SU-DHL-6 (cell line): ENCODE results near the gene BRI3.

ENCODE experiments used
- H2AFZ ChIP-seq: fragments of 200-600 bp; sonication (generic); 2 replicates; pipeline ENCODE4 v1.6.1; 2014; ENCODE audit warnings: low read depth, mild to moderate bottlenecking, moderate library complexity, mixed read lengths, antibody characterized with exemption, low read length; ENCODE audit not compliant: severe bottlenecking
- H3F3A ChIP-seq: fragments of 200-600 bp; shearing (Covaris generic); 2 replicates; pipeline ENCODE4 v1.6.0; 2016; ENCODE audit warnings: antibody characterized with exemption, mild to moderate bottlenecking; ENCODE audit not compliant: insufficient read depth
- H3K27ac ChIP-seq: fragments of 200-600 bp; sonication (generic); 2 replicates; pipeline ENCODE4 v1.5.1; 2016; ENCODE audit warnings: low read depth, mild to moderate bottlenecking, low read length, moderate library complexity, mixed read lengths
- H3K27me3 ChIP-seq: fragments of 200-600 bp; sonication (generic), shearing (Covaris generic); 2 replicates; pipeline ENCODE4 v1.6.0; 2014; ENCODE audit warnings: mild to moderate bottlenecking, low read length
- H3K36me3 ChIP-seq: fragments of 200-600 bp; sonication (generic); 2 replicates; pipeline ENCODE4 v1.6.1; 2014; ENCODE audit warnings: mild to moderate bottlenecking, low read length, mixed read lengths
- H3K4me2 ChIP-seq: fragments of 300-600, 200-600 bp; shearing (Covaris generic), sonication (generic); 2 replicates; pipeline ENCODE4 v1.6.0; 2014; ENCODE audit warnings: low read length, low read depth, mild to moderate bottlenecking; ENCODE audit not compliant: poor library complexity, severe bottlenecking
- H3K4me3 ChIP-seq: fragments of 200-600 bp; sonication (generic); 2 replicates; pipeline ENCODE4 v1.5.1; 2014; ENCODE audit warnings: antibody characterized with exemption, low read length, mild to moderate bottlenecking, mixed read lengths; ENCODE audit not compliant: insufficient read depth, poor library complexity, severe bottlenecking
- H3K79me2 ChIP-seq: fragments of 200-600 bp; sonication (generic); 2 replicates; pipeline ENCODE4 v1.6.1; 2014; ENCODE audit warnings: mild to moderate bottlenecking, low read length, moderate library complexity; ENCODE audit not compliant: insufficient read depth
- H3K9ac ChIP-seq: fragments of 200-600 bp; sonication (generic); 2 replicates; pipeline ENCODE4 v1.7.0; 2014; ENCODE audit warnings: mild to moderate bottlenecking, low read length
- H3K9me2 ChIP-seq: fragments of 200-600 bp; sonication (generic); replicated peaks from 2 replicates; pipeline ENCODE4 v1.6.1; 2014; ENCODE audit warnings: low read length; ENCODE audit not compliant: insufficient read depth
- H3K9me3 ChIP-seq: fragments of 200-600 bp; sonication (generic); 2 replicates; pipeline ENCODE4 v1.6.1; 2014; ENCODE audit warnings: low read length, mixed read lengths; ENCODE audit not compliant: insufficient read depth
- H4K20me1 ChIP-seq: fragments of 200-600 bp; sonication (generic); 2 replicates; pipeline ENCODE4 v1.6.1; 2014; ENCODE audit warnings: low read depth, mild to moderate bottlenecking, antibody characterized with exemption, low read length, moderate library complexity, mixed read lengths
- CTCF ChIP-seq: fragments of 200-600 bp; sonication (generic); IDR thresholded peaks from one replicate; pipeline ENCODE4 v1.5.1; 2017; ENCODE audit warnings: antibody characterized with exemption, mild to moderate bottlenecking, low read length, moderate library complexity; ENCODE audit not compliant: insufficient read depth, poor library complexity, severe bottlenecking
- EZH2phosphoT487 ChIP-seq: fragments of 200-600 bp; sonication (generic), shearing (Covaris generic); conservative IDR thresholded peaks from 2 replicates; pipeline ENCODE4 v1.6.1; 2018; ENCODE audit warnings: mild to moderate bottlenecking, antibody characterized with exemption, low read length, moderate library complexity, mixed read lengths

The BRI3 gene

GRCh38 chr7:98242934-98243333, 38.6 kb upstream of the BRI3 start:
- no peak for TF ChIP-seq CTCF
- no peak for TF ChIP-seq EZH2phosphoT487
- Histone ChIP-seq H3K27me3 (no peaks in the 10 kb centered on the region), H3K9me3 (no peaks in the 10 kb centered on the region), H3K9ac (no peak overlapping the region), H3K4me2 (no peak overlapping the region), H3K79me2 (no peaks in the 10 kb centered on the region), H3K36me3 (no peaks in the 10 kb centered on the region), H3K27ac (no peak overlapping the region), H3F3A (no peaks in the 10 kb centered on the region), H3K4me3 (no peak overlapping the region), H4K20me1 (no peaks in the 10 kb centered on the region), H3K9me2 (no peaks in the 10 kb centered on the region), H2AFZ (no peak overlapping the region)

GRCh38 chr7:98244871-98245270, 36.6 kb upstream of the BRI3 start:
- Histone ChIP-seq H3F3A (no peaks in the 10 kb centered on the region), H3K4me3 (no peak overlapping the region), H3K9me2 (no peaks in the 10 kb centered on the region), H3K27ac (no peak overlapping the region), H3K4me2 (no peak overlapping the region), H3K27me3 (no peaks in the 10 kb centered on the region), H3K36me3 (no peaks in the 10 kb centered on the region), H3K9ac (no peak overlapping the region), H4K20me1 (no peaks in the 10 kb centered on the region), H3K9me3 (no peaks in the 10 kb centered on the region), H2AFZ (no peak overlapping the region), H3K79me2 (no peaks in the 10 kb centered on the region)
- TF ChIP-seq EZH2phosphoT487 (no peak), CTCF (no peak)

GRCh38 chr7:98248156-98248555, 33.3 kb upstream of the BRI3 start:
- peaks cover 10% of the 10 kb centered on the region for H3F3A ChIP-seq
- H3K79me2 ChIP-seq: peaks cover 8% of the 10 kb centered on the region
- H3K4me2 ChIP-seq: no peak overlapping the region
- H3K27me3 ChIP-seq: no peaks in the 10 kb centered on the region
- H3K9me3 ChIP-seq: no peaks in the 10 kb centered on the region
- no peaks in the 10 kb centered on the region for H3K36me3 ChIP-seq
- no peak overlapping the region for H3K4me3 ChIP-seq
- no peaks in the 10 kb centered on the region for H3K9me2 ChIP-seq
- TF ChIP-seq EZH2phosphoT487 (no peak), CTCF (no peak)
- no peaks in the 10 kb centered on the region for H4K20me1 ChIP-seq
- no peak overlapping the region for H3K9ac ChIP-seq
- H2AFZ ChIP-seq: no peak overlapping the region
- no peak overlapping the region for H3K27ac ChIP-seq

- Histone ChIP-seq H3K9me3 (no peaks in the 10 kb centered on the region), H2AFZ (no peak overlapping the region), H3K27ac (no peak overlapping the region), H3K27me3 (no peaks in the 10 kb centered on the region), H3K9ac (no peak overlapping the region), H4K20me1 (no peaks in the 10 kb centered on the region), H3F3A (peaks cover 10% of the 10 kb centered on the region), H3K36me3 (no peaks in the 10 kb centered on the region), H3K4me3 (no peak overlapping the region), H3K9me2 (no peaks in the 10 kb centered on the region), H3K4me2 (no peak overlapping the region), H3K79me2 (peaks cover 8% of the 10 kb centered on the region)
- TF ChIP-seq EZH2phosphoT487 (no peak), CTCF (no peak)
These were observed 32.4 kb upstream of the BRI3 start for GRCh38 chr7:98249106-98249505.
